HG03066 (cell line): ENCODE measurements around the gene SFXN5.

Source experiments
- ATAC-seq: cut with Tn5 transposase; IDR thresholded peaks from one replicate; pipeline ENCODE4 v1.9.1; 2021; ENCODE audit warnings: low read depth; ENCODE audit not compliant: unreplicated experiment

SFXN5 gene

DNA sequence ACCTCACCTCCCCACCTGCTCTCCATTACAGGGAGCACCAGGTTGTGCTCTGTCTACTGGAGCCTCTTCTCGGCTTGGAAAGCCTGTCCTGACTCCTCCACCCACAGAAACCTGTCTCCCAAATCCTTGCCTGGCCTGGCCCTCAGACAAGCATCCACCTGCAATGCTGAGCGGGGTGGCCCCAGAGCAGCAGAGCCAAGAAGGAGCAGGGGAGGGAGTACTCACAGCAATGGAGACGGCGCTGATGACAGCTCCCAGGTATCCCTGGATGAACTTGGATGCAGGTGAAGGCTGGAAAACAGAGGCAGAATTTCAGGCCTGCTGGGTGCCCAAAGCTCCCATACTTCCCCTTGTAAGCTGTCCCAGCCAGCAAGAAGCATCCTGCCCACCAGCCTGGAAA lies 72.8 kb downstream of the SFXN5 start:
- no peak for ATAC-seq

DNA sequence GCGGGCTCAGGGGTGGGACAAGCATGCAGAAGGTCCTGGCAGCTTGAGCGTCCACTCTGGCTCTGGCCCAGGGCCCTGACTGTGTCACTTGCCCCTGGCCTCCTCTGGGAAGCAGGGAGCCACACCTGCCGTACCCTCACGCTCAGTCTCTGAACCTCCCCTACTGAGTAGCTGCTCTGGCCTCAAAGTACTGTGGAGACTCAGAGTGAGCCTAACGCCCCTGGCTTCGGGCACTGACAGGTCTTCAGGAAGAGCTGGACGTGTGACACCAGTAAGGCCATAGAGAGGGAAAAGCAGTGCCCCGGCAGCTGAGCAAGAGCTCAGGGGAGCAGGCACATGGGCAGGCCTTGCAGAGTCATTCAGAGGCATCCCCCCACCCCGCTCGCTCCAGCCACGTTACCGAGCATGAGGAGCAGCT lies 73.3 kb downstream of the SFXN5 start:
- ATAC-seq = no peak

DNA sequence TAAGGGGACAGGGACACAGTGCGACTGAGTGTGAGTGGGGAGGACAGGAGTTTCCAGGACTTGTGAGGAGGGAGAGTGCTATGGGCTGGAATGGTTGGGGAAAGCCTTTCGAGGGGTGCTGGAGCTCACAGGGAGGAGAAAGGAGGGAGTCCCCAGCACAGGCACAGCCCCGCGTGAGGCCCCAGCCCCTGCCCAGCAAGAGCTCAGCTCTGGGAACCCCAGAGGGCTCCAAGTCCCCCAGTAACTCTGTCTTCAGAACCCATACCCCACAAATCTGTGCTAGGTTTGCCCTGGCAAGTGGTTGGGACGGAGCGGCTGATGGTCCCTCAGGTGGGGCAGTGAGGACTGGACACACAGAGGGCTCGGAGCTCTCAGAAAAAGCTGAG lies 75.4 kb downstream of the SFXN5 start:
- no peak for ATAC-seq

DNA sequence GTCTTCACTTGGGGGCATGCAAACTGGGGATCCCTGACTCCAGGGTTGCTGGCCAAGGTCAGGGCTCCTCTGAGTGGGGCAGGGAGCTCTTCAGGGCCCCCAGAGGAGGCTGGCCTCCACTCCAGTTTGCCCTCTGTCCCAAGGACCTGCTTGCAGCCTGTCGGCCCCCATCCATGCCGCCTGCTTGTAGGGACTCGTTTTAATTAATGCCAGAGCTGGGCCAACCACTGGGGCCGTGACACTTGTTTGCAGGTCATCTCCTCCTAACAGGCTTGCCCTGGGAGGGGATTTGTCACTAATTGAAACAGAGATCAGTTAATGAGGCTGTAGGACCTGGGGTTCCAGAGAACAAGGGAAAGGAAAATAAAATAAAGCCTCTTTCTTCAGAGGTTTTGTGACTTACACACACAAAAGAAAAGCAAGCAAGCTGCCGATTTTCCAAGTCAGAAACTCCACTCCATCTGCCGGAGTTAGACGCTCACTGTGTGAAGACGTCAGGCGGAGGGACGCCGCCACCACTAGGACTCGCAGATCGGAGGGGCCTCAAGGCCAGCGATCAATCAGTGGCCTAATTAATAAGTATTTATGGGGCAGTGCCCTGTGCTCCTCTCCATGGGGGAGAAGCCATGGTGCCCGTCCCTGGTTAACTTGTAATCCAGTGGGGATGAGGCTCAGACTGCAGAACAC lies 75.9 kb downstream of the SFXN5 start:
- no peak for ATAC-seq

DNA sequence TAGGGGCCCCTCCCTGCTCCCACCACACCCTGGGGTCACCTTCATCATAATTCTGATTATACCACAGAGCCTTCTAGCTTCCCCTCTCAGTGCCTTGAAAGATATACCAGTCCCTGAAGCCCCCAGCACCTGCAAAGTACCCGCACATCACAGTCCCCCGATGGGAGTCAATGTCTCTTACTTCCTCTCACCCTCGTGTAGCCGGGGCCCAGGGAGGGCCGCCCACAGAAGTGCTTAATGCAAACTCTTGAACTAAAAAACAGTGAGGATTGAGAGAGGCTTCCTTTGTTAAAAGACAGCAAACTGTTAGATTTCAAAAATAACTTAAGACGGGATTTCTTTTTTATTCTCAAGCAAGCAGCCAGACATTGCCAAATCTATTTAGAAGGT lies 76.5 kb downstream of the SFXN5 start:
- no peak for ATAC-seq

DNA sequence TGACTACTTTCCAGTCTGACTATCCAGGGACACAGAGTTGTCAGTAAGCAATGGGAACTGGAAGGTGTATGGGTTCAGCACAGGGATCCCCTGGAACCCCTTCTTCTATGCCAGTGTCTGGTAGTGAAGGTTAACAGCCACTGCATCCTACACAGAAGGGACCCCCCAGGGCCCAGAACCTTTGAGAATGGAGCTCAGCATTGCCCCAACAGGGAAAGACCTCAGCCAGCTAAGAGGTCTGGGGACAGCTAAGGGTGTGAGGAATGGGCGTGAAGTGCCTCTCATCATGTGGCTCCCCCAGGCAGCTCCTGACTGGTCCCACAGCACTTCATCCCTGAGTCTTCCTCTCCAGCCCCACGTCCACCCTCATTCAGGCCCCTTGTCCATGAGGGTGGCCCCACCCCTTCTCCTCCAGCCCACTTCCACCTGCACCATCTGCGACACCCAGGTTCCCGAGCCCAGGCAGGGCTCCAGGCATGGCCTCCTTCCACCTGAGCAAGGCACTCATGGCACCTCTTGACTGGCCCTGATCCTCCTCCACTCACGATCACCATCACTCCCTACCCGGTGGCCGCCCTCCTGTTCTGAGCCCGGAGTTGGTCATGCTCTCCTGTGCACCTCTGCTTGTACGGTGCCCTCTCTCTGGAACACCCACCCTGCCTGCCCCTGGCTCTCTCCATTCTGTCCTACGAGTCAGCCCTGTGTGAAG lies 77.1 kb downstream of the SFXN5 start:
- ATAC-seq = no peak

DNA sequence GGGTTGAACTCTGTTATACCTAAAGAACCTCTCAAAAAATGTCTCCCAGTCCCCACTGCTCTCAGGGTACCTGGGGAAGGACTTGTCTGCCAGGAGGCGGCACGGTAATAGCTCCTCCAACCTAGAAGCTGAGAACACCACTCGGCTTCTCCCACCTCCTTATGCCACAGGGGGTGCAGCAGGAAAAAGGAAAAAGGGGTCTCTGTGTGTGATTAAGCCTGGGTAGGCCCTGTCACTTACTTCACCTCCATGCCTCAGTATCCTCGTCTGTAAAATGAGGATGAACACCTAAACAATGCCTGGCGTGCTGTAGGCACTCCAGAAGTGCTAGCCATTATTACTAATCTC lies 77.6 kb downstream of the SFXN5 start:
- ATAC-seq = no peak

DNA sequence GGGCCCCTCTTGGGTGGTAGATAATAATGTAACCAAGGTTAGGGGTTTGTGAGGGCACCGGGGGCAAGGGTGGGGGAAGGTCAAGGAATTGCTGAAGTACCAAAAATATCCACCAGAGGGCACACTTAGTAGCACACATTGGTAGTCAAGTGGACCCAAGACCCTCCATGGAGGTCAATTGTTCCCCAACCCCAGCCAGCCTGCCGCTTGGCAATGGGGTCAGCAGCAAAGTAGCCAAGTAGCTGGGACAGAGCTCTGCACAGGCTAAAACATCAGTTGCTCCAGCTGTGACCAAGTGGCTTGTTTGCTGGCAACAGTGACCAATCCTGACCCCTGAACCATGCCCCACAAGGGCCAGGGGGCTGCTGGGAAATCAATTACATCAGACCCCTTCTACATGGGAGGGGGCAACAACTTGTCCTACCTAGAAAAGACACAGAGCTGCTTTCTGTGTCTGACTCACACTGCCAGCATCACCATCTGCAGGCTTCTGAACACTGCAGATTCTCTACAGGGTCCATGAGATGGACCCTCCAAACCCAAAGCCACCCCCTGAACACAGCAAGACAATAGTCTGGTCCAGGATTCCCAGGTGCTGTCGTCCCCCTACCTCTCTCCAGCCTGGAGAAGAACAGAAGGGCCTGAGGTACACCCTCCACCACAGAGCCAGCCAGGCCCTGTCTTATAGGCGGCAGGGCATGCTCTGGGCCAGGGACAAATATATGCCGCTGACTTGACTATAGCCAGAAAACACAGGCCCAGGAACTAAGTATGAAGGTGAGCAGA lies 78.2 kb downstream of the SFXN5 start:
- ATAC-seq = no peak

DNA sequence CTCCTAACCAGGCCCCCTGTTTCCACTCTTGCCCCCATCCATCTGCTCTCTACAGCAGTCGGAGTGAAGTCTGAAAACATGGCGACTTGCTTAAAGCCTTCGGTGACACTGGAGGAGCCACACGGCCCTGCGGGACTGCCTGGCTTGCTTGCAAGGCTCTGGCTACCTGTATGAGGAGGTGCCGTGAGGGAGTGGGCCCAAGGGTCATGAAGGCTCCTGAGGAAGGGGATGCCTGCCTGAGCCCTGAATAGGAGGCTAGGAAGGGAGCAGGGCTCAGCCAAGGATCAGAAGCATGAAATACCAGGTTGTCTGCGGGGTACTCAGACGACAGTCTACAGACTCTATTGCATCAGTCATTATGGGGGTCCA lies 78.8 kb downstream of the SFXN5 start:
- no peak for ATAC-seq

DNA sequence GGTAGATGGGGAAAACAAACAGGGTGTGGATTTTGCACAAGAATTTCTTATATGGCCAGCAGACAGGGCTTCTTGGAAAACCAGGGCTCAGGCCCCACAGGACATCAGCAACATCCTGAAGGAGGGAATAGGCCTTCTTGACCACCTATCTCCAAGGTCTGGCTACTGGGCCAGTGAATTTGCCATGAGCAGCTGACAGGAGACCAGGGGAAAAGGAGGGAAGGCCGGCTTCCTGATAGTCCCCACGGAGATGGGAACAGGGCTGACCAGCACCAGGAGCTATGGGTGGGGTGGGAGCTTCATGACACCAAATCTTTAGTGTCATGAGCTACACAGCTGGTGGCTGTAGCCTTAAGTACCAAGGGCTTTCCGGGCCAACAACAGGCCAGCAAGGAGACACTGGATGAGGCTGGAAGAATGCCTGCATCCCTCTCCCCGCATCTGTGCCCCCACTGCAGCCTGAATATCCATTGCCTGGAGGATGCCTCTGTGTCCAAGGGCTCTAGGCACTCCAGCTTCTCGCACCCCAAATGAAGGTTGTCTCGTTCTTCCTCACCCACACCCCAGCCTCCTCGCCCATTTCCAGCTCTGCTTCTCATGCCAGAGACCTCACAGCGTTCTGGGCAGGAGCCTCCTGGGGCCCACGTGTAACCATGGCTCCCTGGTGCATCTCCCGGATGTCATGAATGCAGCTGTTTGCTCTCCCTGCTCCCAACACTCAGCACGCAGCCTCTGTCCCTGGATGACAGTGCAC lies 79.4 kb downstream of the SFXN5 start:
- no peak for ATAC-seq

DNA sequence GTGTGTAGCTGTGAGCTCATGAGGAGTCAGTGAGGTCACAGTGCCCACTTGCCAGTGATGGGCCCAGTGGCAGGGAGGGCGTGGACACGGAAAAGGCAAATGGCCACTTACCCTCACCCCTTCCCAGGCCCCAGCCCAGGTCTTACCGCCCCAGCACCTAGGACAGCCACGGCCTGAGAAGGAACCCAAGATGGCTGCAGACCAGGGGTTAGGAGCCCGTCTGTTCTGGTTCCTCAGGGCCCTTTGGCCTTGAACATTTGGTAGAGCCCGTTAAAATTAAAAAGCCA lies 80.1 kb downstream of the SFXN5 start:
- ATAC-seq = no peak

DNA sequence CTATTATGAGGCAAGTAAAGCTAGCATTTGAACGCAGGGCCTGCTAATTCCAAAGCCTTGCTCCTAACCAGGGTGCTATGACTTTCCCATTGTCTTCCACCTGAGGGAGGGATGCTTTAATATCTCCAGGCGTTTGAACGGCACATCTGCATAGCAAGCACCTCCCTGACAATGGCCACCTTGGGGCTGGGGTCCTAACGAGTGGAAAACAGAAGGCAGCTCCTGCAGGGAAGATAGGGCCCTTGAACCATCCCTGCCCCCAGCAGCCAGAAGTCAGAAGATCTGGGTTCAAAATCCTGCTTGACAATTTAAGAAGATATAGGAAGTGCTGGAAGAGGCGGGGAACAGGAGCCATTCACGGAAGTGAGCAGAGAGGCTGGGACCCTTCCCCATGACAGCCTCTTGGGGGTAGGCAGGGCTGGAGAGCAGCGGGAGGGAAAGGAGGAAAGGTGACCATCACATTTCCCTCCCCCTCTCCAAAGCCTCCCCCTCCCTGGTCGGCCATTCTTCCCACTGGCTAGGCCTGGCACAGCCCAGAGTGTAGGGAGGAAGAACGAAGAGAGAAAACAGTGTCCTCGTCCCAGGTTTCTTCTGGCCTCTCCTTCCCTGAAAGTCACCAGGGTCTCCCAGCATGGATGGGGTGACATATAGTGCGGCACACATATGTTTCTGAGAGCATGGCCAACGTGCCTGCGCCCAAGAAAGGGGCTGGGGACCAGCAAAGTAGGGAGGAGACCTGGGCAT lies 80.6 kb downstream of the SFXN5 start:
- no peak for ATAC-seq

DNA sequence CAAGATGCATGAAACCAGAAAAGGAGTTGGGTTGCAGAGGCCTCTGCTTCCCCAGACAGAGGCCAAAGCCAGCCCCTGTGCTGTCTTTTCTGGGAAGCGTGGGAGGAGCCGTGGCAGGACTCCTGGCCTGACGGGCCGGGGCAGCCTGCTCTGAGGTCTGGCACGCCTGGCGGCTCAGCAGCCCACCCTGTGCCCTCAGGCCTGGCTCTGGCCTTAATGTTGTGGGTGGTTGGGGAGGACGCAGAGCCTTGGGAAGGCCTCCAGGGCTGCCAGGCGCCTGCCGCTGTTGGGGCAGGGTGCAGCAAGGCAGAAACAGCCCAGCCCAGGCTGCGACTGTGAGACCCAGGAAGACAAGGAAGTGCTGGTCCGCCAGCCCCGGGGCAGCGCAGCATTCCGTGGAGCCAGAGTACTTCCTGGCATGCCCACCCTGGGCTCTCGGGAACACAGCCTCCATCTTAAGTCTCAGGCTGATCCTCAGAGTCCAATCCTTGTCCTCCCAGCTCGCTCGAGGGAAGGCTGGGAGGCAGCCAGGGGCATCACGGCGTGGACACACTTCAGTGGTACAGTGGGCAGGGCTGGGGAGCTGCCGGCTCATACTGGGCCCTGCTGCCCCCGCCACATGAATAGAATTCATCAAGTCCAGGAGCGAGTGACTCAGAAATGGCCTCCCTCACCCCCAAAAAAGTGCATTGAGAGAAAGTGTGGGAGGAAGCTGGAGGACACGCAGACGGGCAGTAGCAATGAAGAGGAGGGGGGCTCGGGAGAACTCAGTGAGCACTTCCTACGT lies 81.5 kb downstream of the SFXN5 start:
- ATAC-seq = no peak

DNA sequence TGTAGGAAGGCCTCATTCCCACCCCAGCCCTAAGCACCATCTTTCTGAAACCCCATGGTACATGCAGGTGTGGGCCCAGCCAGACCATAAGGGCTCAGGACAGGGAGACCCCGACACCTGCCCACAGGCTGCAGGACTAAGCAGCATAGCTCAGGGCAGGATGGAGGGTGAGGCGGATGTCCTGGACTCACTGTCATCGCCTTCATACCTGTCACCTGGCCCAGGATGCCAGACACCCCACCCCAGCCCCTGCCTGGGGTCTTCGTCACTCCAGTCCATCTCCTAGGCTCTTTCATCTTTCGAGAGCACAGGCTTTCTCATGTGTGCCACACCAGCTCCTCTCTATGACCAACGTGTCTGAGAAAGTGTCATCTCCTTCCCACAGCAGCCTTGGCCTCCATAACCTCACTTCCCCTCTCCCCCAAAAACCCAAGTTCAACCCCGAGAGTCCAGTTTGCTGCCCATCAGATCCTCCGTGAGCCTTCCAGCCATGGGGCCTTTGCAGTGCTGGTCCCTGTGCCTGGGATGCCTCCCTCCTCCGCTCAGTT lies 82.7 kb downstream of the SFXN5 start:
- no peak for ATAC-seq

DNA sequence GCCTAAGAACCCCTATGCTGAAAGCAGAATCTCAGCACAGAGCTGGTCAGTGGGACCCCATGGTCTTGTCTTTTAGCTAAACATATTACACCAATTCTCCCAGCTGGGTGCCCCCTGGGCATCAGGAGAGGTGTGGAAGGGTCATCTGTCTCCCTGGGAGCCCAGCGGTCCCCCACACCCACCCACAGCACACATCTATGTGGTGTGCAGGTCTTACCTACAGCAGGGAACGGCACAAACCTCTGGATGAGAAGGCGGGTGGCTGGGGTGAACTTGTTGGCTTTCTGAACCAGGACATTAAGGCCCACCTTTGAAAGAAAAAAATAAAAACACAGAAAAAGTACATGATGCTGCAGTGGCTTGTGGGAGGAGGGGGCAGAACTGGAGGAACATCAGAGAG lies 83.5 kb downstream of the SFXN5 start:
- ATAC-seq = no peak

DNA sequence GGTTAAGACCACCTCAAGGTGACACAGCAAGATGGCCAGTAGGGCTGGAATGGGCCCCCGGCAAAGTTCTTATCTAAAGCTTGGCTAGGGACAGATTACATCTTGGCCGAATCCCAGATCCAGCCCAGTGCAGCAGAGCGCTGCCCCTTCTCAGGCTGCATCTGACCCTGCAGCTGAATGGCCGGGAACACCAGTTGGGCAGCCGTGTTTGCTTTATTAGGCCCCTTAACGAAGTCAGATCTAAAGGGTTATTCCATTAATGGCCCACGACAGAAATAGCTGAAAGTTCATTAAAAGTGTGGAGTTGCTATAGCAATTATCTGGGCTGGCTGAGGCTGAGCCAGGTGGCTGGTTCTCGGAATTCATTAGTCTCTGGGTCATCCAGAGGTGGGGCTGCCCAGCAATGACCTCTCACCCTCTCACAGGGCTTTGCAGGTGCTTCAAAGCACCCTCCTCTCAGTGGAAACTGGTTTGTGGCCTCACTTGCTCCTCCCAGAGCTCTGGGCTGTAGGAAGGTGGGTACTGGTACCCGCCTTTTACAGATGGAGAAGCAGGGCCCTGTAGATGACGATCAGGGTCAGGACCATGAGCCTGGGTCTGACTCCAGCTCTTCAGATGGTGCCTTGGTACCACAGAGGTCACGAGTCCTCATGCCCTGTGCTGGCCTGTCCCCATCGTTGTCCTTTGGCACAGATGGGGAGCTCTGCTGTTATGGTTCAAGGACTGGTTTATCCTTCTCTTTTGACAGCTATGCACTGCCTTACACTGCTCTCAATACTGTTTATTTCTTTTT lies 85.4 kb downstream of the SFXN5 start:
- no peak for ATAC-seq

DNA sequence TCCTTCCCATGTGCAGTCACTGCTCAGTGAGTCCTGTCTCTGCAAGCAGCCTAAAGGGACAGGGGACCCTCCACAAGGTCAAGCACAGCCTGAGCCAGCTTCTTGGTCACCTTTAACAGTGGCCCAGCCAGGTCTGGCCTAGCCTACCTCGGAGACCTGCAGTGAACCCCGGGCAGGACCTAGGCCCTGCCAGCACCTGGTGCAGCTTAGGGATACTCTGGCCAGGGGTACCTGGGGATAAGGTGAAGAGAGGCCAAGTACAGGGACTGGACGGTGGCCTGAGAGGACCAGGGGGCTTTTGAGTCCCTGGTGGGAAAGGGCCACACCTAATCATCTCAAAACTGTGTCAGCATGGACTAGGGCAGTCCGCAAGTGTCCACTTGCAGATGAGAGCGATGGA lies 86.4 kb downstream of the SFXN5 start:
- no peak for ATAC-seq

DNA sequence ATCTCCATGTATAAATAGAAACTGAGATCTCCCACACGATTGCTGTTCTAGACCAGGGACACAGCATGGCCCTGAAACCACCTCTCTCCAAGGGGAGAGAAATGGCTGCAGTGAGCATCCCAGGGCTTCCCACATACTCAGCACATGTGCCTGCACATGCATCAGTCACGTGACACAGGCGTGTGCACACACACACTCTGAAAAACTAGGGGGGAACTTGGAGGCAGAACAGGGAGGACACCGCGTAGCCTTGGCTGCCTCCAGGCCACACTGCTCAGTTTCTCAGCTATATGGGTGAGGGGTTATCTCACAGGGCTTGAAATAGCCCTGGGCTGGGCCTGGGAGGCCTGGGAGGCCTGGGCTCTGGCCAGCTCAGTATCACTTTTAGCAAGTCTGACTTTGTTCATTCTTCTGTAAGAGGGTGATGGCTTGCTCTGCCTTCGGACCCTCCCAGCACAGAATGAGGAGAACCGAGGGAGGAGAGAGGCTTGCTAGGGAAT lies 87.3 kb downstream of the SFXN5 start:
- ATAC-seq = no peak
